GM03348 (cell line): Measurements from ENCODE around the gene PDXP.
"Not testable (repeated sequence)": the region's sequence is repeated elsewhere in the genome, so short reads cannot be mapped to it uniquely, and the experiment has no call there.

Experiments
- DNase-seq: peaks from one replicate; pipeline ENCODE4 v3.0.0; 2012; ENCODE audit warnings: low spot score

The PDXP gene, protein sequence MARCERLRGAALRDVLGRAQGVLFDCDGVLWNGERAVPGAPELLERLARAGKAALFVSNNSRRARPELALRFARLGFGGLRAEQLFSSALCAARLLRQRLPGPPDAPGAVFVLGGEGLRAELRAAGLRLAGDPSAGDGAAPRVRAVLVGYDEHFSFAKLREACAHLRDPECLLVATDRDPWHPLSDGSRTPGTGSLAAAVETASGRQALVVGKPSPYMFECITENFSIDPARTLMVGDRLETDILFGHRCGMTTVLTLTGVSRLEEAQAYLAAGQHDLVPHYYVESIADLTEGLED

DNA sequence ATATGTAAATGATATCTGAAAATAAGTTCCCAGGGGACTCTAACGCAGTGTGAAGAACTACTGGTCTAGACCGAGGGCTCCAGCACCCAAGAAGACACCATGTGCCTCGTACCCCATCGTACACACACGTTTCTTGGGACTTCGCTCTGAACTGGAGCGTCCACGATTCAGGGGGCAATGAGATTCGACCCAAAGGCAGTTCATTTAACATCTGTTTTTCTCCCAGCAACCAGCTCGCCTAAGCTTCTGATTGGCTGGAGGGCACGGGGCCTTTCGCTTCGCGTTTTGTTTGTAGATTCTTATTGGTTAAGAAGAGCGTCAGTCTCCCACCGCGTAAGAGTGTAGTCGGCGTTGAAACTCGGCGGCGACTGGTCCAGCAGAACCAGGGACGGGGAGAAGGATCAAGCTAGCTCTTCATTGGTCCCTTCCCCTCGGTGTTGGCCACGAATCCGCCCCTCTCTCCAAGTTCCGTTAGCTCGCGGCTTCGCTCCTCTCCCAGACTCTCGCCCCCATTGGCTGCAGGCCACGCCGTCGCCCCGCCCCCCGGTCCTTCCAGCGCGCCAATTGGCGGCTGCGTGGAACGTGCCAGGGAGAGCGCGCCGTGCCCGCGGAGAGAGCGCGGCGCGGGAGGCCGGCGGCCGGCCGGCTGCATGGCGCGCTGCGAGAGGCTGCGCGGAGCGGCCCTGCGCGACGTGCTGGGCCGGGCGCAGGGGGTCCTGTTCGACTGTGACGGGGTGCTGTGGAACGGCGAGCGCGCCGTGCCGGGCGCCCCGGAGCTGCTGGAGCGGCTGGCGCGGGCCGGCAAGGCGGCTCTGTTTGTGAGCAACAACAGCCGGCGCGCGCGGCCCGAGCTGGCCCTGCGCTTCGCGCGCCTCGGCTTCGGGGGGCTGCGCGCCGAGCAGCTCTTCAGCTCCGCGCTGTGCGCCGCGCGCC lies at the start of gene PDXP:
Gene PDXP (plus strand): TSS at position 591 of the 933 bp plus-strand sequence. CDS start 60 bp downstream, at position 651.
- peak; percentile 99 for DNase-seq

DNA sequence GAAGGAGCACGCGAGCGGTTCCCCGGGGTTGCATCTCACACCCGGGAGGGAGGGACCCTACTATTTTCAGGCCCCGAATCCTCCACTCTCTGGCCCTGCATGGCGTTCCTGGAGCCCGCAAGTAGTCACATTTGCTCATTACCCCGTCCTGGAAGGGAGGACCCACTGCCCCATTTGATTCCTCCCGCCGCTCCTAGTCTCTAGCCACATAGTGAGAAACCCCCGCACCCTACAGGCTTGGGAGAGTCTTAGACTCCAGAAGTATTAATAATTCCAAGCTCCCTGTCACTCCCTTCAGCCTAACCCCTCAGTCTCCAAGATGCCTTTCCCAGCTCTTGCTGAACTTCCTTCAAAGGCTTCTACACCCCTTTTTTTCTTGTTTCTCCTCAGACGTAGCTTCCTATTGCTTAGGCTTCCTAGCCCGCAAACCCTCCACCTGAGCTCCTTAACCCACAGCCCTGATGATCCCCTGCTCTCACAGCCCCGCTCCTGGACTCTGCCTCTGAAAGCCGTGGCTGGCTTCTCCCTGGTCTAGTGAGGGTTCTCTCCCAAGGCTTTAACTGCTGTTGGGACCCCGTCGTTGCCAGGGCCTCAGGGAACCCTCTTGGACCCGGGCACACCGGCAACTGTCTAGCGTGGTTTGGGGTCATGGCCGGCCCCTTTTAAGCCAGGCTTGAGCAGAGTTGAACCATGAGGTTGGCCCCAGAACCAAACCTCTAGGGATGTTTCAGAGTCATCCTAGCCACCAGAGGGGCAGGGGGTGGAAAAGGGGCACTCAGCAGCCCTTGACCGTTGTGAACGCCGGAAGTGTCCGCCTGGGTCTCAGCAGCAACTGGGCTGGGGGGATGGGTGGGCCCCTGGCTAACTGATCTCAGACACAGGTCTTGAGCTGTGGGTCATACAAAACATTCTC lies 49.0 kb upstream of the PDXP start:
- DNase-seq, result peak; percentile 41

DNA sequence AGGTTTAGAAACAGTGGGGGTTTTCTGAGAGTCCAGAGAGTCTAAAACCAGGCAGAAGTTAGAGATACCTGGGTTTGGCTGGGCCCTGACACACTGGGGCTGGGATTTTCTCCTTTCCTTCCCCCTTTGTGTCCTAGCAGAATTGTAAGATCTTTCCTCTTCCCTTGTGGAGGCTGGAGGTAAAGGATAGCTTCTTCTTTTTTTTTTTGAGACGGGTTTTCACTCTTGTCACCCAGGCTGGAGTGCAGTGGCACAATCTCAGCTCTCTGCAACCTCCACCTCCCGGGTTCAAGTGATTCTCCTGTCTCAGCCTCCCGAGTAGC lies 48.4 kb upstream of the PDXP start:
- not testable (repeated sequence) for DNase-seq

DNA sequence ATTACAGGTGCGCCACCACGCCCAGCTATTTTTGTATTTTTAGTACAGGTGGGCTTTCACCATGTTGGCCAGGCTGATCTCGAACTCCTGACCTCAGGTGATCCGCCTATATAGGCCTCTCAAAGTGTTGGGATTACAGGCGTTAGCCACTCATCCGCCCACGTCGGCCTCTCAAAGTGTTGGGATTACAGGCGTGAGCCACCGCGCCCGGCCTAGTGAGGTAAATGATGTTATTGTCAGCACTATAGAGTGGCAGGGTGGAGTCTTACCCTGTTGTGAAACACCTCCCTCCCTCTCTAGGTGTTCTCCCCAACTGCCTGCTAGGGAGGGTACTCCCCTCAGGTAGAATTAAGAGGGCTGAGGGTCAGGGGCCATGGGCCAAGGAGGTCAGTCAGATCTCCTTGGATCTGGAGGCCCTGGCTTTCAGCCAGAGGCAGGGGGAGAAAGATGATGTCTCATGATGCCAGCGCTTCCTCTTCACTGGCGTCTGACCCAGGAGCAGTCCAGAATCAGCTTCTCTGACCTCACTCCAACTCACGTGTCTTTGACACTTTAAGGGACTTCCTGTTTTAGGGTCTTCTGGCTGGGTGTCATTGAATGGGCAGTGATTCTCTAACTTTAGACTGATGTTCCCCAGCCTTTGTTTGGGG lies 47.9 kb upstream of the PDXP start:
- DNase-seq, result no peak

DNA sequence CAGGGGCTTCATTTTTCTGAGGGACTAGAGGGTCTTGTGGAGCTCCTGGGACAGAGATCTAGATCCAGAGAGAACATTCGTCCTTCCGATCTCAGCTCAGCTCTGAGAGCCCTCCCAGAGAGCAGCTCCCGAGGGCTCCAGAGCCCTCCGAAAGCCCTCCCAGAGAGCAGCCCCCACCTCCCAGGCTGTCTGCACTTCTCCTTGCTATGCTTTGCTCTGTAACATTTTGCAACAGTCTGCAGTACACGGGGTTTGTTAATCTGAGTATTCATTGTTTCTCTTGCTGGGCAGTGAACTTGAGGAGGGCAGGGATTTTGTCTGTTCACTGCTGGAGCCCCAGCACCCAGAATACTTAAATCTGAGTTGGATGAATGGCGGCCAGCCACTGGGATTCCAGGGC lies 47.3 kb upstream of the PDXP start:
- DNase-seq, result no peak

DNA sequence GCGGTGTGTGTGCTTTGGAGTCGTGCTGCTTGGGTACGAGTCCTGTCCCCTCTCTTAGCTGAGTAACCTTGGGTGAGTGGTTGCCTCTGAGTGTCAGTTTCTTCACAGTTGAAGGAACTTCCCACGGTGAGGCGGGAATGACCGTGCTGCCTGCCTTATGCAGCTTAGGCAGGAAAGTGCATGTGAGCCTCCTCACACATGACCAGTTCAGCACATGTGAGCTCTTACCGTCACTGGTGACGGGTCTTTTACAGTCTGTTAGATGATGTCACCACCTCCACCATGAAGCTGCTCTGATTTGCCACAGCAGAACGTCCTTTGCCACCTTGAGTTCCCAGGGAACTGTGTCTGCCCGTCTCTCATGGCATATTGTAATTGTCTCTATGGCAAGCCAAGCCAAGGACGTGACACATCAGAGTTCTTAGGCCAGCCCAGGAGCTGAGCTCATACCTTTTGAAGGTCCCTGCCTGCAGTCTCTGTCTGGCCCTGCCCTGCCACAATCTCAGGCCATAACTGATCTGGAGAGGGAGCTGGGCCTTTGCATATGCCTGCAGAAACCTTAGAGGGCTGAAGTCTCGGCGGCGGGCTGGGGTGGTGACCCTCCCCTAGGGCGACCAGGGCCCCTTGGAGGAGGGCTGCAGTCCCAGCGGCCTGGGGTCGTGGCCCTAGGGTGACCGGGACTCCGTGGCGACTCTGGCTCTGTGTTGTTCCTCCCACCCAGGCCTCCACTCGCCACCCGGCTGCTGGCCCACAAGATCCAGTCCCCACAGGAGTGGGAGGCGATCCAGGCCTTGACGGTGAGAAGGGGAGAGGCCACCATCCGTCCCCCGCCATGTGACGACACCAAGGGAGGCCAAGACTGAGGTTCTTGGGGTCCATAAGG lies 42.1 kb upstream of the PDXP start:
- no peak for DNase-seq

DNA sequence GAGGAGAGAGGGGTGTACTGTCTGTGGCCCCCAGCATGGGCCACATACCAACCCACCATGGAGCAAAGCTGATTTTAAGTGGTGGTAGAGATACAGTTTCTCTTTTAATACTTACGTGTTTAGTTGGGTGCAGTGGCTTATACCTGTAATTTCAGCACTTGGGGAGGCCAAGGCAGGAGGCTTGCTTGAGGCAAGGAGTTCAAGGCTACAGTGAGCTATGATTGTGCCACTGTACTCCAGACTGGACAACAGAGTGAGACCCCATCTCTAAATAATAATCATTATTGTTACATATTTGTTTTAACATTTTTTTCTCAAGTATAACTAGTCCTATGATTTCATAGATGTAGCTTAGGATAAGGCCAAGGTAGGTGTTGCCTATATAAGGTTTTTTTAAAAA lies 41.1 kb upstream of the PDXP start:
- DNase-seq, result no peak

DNA sequence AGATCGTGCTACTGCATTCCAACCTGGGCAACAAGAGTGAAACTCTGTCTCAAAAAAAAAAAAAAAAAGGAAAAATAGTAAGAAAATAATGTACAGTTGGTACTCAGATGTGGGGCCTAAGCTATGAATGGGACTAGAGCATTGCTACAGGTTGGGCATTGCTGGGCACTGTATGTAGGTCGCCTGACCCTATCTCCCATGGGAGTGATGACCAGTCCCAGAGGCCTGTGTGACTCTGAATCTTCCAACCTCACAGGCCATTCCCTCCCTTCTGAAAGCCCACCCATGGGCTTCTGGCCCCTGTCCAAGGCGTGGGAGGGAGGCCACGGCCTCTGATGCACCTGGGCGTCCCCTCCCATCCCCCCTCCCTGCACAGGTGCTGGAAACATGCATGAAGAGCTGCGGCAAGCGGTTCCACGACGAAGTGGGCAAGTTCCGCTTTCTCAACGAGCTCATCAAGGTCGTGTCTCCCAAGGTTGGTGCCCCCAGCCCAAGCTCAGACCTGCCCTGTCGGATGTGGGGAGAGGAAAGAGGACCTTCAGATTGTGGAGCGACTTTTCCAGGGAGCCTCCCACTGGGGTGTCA lies 40.4 kb upstream of the PDXP start:
- DNase-seq, result no peak

DNA sequence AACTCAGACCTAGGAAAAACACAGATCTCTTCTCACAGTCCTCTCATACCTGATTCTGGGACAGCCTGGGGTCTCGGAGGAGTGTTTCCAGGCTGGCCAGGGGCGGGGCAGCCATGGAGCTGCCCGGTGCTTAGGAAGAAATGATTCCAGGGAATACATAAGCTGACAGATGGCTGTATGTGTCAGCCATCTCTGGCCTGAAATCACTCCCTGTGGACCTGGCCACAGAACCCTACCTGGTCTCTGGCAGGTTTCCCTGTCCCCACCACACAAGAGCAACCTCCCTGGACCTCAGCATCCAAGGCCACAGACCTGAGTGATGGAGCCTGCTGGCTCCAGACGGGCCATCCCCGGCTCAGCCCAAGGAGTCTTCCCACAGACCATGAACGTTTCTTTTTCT lies 39.8 kb upstream of the PDXP start:
- DNase-seq, result no peak

DNA sequence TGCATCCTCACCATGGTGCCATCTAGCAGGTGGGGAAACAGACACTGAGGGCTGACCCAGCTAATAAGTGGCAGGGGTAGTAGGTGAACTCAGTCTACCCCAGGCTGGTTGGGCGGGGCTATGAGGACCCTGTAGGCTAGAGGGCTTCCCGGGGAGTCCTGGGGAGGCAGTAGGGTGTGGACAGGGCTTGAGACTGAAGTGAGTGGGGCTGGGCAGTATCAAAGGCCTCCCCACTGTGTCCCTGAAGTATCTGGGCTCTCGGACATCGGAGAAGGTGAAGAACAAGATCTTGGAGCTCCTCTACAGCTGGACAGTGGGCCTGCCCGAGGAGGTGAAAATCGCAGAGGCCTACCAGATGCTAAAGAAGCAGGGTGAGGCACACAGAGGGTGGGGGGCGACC lies 38.5 kb upstream of the PDXP start:
- no peak for DNase-seq

DNA sequence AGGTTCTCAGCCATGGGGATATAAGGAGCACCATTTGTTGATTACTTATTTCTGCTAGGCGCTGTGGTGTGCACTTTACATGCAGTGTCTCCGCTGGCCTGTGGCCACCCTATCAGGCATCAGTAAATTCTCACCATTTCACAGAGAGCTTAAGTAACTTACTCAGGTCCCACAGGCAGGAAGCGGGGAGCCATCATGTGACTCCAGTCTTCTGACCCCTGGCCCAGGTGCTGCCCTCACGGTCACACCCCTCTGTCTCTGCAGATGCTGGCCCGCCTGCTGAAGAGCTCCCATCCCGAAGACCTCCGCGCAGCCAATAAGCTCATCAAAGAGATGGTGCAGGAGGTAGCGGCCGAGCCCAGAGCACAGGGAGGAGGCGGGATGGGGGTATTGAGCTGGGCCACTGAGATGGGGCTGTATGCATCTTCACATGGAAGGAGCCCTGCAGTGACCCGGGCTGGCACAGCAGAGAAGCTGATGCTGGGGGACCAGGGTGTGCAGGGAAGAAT lies 37.1 kb upstream of the PDXP start:
- no peak for DNase-seq

DNA sequence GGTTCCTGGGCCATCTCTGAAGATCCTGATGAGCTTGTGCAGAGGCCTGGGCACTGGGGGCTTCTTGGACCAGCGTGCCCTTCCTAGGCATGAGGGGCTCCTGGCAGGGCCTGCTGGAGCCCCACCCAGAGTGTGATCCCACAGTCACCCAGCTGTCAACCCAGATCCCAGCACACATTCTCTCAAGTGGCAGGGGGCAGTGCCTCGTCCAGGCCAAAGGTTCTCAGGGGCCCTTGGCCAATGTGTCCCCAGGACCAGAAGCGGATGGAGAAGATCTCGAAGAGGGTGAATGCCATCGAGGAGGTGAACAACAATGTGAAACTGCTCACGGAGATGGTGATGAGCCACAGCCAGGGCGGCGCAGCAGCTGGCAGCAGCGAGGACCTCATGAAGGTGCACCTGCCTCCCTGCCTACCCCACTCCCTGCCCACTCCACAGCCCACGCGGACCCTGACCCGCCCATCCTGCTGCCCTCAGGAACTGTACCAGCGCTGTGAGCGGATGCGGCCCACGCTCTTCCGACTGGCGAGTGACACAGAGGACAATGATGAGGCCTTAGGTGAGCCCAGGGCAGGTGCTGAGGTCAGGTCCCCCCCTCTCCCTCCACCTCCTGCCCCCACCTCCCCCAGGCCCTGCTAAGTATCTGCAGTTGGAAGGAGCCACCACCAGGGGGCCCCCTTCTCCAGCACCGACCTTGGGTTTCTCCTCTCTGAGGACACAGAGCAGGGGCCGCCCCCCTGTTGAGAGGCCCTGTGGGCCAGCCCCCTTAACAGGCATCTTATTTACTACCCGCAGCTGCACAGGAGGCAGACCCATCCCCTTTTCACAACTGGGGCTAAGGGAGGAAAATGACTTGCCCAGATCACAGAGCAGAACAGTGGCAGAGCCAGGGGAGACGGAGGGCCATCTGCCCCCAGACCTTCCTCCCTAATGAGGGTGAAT lies 35.2 kb upstream of the PDXP start:
- DNase-seq, result peak; percentile 86

DNA sequence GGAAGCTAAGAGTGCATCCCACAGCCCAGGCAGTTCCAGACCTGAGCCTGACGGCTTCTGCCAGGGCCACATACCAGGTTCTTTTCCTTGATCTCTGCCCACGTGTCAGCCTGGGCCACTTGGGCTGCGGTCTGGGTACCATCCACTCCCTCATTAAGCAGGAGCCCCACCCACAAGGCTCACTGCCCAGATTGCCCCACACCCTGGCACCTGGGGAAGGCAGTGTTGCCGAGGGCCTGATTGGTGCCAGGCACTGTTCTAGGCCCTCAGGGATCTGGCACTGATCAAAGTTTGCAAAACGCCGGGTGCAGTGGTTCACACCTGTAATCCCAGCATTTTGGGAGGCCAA lies 34.5 kb upstream of the PDXP start:
- no peak for DNase-seq

DNA sequence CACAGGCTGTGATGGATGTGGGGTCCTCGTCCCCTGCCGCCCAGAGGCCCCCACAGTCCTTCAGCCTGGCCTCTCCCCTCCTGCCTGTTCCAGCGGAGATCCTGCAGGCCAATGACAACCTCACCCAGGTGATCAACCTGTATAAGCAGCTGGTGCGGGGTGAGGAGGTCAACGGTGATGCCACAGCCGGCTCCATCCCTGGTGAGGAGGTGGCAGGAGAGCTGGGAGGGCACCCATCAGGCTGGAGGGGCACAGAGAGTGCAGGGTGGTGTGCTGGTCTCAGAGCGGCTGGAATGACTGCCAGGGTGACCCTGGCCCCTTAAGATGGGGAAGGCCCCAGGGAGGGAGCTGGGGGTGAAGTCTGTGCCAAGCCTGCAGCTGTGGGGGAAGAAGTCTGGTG lies 33.6 kb upstream of the PDXP start:
- no peak for DNase-seq

DNA sequence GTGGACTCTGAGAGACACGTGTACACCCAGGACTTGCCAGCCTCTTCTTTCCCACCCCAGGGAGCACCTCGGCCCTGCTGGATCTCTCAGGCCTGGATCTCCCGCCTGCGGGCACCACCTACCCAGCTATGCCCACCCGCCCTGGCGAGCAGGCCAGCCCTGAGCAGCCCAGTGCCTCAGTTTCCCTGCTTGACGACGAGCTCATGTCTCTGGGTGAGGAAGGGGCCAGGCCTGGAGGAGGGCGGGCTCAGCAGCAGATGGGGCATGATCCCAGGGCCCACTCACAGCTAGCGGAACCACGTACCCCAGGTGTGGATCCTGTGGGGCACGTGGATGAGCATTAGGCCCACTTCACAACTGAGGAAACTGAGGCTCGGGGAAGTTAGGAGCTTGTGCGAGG lies 32.8 kb upstream of the PDXP start:
- no peak for DNase-seq

DNA sequence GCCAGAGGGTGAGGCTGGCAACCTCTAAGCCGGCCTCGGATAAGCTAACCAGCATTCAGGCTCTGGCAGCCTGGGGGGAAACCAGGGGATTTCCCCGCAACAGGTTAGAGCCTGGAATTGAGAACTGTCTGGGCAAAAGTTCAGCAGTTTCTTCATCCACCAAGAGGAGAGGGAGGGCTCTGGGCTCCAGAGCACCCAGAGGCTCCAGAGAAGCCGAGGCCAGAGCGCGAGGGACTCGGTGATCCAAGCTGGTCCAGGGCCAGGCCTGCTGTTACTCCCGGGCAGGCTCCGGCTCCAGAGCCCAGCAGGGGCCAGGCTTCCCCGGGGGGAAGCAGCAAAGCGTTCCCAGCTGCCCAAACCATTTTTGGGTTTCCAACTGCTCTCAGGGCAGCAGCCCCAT lies 32.4 kb upstream of the PDXP start:
- DNase-seq, result no peak

DNA sequence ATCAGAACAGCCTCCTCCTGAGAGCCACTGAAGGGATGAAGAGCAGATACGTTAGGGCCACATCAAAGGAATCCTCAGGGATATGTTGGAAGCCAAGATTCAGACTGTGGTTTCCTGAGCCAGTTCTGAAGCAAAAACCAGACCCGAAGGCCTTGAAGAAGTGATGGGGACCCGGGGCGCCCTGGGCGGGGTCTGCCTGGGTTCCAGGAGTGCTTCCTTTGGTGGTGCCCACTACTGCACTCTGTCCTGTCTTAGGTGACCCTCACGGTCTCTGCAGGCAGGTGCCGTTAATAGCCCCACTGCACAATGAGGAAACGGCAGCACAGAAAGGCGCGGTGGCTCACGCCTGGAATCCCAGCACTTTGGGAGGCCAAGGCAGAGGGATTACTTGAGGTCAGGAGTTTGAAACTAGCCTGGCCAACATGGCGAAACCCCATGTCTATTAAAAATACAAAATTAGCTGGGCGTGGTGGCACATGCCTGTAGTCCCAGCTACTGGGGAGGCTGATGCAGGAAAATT lies 31.9 kb upstream of the PDXP start:
- no peak for DNase-seq

DNA sequence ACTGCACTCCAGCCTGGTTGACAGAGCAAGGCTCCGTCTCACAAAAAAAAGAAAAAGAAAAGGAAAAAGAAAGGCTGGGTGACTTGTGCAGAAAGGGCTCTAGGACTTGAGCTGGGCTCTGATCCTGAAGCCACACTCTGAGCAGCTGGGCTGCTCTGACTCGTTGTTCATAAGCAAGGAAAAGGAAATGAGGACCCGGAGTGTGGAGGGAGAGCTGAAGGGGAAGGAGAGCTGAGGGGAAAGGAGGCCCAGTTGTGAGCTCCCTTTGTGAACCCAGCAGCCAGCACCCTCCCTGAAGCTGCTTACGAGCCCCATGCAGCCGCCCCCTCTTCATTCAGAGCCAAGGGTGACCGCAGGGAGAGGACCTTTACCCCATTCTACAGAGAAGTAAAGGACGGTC lies 31.4 kb upstream of the PDXP start:
- DNase-seq, result no peak

DNA sequence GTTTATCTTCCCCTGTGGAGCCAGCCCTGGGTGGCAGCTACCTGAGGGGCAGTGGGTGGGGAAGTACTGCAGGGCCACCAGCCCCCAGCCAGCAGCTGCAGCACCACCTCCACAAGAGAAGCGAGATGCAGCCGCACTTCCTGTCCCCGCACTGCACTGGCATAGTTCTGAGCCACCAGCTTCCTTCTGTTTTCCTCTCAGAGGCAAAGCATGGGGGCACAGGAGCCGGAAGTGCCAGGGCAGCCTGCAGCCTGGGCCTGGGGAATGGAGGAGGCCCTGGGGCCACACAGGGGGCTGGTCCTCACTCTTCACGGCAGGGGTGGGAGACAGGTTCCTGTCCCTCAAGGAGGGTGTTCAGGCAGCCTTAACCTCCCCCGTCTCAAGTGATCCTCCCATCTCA lies 31.0 kb upstream of the PDXP start:
- no peak for DNase-seq
